ENCODE results near the gene COL12A1.

The COL12A1 gene

DNA sequence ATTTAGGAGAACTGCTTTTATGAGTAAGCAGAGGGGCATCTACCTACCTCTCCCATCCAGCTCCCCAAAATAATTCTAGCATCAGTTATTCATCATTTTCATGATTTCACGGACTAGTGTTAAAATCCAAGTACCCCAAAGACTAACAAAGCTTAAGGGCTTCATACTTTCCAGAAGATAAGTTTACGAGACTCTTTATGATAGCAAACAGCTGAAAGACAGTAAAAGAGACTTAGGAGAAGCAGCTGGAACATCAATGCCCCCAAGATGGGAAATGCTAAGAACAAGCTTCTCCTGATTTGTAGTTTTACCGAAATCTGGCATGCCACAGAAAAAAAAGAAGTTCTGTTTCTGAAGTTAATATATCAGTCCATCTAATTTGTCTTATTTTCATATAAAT is 70.0 kb downstream of the COL12A1 start:
- DNase-seq = no peak

DNA sequence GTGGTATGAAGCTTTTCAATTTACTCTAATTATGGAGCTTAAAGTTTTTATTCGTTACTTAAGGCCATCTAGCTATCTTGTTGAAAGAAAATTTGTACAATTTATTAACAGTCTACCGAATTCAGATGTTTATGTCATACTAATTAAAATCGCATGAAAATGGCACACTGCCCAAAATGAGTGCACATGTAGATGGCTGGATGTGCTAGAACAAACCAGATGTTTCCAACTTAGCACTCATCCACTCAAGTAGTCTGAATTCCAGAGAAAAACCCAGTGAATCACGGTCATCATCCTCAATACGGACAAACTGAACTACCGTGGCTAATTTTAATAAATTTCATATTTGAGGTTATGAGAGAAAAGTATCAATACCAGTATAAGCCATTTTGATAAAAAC is 70.4 kb downstream of the COL12A1 start:
- no peak for DNase-seq

DNA sequence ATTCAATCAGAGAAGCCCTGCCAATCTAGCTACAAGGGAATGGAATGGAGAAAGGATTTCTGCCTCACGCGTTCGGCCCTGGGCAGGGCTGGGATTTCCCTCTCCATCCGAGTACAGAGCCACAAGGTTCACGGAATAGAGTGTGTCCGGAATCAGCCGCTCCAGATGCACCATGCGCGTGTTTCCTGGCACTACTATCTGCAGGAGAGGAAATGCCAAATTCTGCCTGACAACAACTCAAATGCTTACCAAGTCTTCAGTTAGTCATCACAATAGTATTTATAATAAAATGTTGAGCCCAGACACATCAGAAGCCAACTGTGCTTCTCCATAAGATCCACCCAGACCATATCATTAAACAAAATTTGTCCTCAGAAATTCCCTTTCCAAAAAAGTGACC is 75.1 kb downstream of the COL12A1 start:
- no peak for DNase-seq

DNA sequence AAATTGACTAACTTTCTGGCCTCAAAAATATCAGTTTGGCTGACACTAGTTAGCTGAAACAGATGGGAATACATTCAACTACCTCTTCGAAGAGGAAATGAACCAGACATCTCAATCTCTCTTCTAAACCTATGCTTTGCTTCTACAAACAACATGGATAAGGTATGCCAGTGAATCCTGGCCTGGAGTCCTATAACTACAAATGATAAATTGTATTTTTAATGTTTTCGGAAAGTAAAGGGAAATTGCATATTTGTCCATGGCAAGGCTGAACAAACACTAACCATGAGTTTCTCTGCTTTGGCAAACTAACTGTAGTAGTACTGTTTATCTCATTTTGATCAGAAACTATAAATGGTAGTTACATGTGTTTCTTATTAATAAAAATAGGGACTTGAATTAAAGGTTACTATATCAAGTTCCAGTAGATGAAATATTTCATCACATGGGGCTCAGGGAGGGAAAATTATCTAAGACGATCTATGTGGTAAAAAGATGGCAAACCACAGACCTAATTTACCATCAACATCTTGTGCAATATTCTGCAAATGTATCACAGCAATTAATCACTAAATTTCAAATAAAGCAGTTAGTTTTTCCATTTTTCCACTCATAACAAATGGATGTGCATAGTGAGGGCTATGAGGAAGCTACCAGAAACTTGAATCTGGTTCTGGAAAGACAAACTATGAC is 76.8 kb downstream of the COL12A1 start:
- no peak for DNase-seq

DNA sequence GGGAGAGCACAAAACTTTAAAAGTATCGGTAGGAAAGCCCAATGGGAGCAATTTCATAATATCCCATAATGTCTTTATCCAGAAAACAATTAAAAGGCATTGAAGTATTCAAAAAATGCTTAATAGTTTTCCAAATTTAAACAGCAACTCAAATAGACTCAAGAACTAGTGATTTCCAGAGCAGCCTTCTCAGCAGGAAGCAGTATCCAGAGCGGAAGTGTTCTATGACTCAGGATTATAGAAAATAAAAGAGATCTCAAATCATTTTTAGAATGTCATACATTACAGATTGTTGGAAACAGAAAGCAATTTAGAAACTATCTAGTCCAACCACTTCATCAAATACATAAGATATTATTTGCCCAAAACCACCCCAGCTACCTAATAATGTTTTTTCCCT is 79.3 kb downstream of the COL12A1 start:
- DNase-seq = no peak

DNA sequence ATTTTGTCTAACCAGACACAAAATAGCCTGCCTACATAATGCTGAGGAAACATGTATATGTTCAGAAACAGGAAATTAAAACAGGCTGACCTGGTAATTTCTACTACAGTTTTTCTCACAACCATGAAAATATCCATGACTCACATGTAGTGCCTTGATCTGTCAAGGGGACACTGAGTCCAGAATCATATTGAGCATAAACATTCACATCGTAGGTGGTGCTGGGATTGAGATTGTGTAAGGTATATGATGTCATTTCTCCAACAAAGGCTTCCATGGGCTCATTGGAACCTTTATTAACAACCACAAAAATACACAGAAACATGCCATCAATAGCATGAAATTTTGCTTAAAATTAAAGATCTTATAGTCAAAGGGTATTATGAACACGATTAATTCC is 80.9 kb downstream of the COL12A1 start:
- DNase-seq = no peak

DNA sequence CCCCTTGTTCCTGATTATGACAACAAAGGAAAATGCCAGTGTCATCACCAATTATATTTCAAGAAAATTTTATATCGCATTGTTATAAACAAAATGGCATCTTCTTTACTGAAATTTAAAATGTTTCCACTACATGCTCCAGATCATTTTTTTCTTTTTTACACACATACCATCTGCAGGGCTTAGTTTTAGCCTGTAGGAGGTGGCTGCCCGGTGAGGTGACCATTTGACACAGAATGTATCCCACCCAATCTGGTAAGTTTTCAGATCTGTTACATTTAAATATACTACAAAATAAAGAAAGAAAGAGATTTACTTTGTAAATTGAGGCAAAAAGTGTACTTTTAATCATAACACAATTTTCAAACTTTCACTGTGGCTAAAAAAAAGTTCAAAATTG is 81.8 kb downstream of the COL12A1 start:
- no peak for DNase-seq

DNA sequence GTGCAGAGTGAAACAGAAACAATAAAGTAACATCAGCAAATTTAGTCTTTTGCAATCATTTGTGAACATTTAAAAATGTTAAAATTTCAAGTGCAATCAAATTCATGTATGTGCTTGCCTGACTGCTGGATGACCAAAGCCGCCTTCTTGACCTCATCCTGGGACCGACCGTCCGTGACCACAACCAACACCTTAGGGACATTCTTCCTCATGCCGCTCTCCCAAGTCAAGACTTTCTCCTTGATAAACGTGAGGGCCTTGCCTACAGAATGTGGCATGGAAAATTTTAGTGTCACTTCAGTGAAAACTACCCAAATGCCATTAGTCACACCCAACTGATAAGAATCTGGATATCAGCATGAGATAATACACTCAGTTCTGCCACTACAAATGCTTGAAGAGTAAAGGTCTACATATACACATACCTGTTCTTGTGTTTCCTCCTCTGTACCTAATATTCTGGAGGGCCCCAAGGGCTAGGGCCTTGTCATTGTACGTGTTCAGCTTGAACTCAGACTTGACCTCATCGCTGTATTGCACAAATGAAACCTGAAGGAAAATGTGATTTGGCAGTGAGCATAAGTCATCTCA is 86.8 kb downstream of the COL12A1 start:
- no peak for DNase-seq

DNA sequence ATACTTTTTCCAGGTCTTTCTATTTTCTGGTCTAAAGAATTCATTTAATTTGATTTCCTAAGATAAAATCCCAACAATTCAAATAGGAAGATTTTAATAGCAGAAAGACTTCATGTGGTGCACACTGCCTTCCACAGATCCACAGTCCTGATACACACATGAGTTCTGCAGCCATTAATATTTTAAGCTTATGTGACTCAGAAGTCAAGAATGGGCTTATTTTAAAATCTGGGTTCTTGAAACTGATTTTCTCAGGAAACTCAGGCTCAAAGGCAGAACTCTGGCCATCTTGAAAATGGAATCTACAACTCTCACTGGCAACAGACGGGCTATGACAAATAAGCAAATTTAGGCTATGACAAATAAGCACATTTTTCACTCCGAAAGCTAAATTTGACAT is 88.2 kb downstream of the COL12A1 start:
- no peak for DNase-seq

DNA sequence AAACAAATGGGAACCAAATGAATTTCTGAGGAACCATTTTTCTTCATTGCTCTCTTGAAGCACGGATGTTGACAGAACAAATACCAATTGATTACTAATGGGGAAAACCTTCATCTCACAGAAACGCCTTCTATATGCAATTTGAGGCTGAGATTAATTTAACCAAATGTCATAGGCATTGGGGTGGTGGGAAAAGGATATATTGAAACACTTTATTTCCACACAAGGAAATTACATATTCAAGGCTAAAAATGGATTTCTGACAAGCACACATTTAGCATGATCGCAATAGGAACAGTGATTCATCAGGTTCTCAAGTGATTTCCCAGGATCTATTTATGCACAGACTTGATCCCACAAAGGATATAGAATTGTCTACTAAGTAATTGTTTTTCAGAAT is 88.9 kb downstream of the COL12A1 start:
- DNase-seq = no peak

DNA sequence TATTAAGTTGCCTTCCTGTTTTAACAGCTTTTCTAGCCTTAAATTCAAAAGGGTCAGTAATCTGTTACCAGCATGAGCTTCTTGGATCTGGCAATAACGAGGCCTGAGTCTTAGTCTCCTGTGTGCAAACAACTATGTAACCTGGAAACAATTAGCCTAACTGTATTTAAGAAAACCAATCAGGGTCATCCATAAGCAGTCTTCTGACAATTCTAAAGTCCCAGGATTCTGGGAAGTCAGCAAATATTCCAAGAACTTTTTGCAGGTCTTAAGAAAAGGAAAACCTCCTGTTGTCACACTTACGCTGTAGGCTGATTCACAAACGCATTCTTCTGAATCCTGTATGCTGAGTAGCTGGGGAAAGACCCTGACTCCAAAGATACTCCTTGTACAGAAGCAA is 90.4 kb downstream of the COL12A1 start:
- no peak for DNase-seq

DNA sequence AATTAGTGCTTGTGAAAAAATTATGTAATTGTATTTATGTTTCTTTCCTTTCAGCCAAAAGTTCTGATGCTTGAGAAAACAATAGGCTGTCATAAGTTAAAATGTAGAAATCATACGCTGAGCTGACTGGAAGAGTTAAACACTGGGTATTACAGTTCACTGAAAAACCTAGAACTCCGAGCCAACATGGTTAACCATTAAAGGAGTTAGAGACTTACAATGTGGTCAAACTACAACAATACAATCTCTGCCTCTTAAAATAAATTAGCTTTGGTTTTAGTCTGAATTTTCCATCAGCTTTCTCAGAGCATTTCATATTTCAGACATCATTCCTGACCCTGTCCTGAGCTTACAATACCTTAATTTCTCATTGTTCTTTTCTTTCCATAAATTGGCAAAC is 91.0 kb downstream of the COL12A1 start:
- DNase-seq = no peak

DNA sequence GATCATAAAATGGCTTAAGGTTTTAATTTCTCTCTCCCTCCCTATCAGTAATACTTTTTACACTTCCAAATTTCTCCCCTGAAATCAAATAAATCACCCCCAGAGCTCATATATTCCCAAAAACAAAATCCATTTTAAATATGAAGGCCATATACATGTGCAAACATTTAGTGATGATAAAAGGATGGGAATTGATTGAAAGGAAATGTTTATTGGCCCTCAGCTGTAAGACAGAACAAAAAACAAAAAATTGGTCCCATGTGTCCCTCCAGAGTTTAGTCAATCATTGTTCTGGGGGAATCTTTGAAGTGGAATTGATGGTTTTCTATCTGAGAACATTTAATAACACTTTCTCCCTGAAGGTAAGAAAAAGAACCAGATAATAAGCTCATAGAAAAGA is 91.7 kb downstream of the COL12A1 start:
- DNase-seq = no peak

DNA sequence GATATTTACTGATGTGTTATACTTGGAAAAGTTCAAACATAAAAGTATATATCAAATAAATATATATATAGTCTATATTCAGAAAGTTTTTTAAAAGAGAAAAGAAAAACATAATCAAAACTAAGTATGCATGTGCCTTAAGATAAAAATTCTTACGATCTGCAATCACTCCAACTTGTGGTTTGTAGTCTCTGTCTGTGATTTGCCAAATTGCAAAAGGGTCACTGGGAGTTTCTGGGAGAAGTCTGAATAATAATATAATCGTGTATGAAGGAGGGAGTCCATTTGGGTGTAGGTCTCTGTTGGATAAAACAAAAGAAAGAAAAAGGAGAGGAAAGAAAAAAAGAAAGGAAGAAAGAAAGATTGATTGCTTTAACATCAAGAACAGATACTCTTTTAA is 92.4 kb downstream of the COL12A1 start:
- no peak for DNase-seq

DNA sequence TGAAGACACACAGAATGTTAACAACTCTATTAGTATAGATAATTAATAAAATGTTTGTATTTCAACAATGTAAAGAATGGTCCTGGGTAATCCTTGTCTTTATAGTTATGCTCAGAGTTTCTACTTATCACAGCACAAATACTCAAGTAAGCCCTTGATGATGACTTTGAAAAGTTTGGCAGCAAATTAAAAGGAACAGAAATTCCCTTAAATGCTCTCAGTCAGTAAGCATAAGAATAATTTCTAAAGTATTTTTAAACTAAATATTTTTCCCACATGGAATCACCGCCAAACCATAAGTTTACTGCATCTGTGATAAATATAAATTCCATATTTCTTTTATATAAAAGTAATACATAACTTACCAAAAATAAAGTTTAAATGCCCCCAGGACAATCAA is 96.1 kb downstream of the COL12A1 start:
- DNase-seq = no peak

DNA sequence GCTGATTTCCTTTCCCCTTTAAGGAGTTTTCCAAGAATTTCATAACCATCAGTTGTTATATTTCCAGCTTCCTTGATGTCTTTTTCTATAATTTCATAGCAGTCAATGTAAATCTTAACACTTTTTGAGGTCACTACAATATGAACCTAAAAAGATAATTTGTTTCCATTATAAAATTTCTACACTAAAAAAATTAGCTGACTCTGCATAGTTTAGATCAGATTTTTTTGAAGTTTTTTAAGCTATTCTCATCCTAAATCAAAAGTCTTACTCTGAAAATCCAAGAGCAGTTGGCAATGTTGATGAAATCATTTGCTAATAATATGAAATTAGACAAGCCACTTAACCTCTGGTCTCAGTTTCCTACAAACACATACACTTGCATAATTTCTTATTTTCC is 96.8 kb downstream of the COL12A1 start:
- DNase-seq = no peak

DNA sequence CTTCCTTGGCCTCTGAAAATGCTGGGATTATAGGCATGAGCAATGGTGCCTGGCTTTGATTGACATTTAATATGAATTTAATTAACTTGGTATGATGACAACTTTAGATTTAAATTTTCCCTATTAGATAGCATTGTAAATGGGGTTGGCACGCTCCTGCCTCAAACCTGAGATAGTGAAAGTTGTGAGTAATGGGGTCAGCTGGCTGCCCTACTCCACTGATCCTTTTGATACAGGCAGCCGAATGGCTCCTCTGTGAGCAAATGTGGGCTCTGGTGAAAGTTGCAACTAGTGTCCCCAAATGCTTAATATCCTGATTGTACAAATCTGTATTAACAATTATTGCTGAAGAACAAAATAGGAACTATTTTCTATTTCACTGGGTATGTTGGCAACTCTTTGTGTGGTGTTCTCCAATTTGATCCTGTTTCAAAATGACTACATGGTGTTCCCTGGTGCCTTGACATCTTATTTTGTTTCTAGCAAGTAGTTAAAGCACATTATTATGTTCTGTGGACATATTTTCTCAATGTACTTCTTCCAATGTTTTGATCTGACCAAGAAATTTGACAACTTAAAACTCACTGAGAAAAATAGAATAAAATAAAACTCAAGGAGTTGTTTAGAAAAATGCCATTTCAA is 97.4 kb downstream of the COL12A1 start:
- DNase-seq = no peak

DNA sequence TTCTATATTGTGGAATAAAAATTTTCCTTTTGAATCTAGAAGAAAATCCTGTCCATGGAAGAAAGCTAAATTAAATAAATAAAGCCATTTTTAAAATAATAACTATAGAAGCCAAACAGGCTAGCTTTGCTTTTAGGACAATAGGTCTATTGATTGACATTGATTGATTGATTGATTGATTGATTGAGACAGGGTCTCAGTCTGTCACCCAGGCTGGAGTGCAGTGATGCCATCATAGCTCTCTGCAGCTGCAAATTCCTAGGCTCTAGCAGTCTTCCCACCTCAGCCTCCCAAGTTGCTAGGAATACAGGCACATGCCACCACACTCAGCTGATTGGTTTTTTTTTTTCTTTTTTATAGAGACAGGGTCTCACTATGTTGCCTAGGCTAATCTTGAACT is 97.9 kb downstream of the COL12A1 start:
- no peak for DNase-seq

DNA sequence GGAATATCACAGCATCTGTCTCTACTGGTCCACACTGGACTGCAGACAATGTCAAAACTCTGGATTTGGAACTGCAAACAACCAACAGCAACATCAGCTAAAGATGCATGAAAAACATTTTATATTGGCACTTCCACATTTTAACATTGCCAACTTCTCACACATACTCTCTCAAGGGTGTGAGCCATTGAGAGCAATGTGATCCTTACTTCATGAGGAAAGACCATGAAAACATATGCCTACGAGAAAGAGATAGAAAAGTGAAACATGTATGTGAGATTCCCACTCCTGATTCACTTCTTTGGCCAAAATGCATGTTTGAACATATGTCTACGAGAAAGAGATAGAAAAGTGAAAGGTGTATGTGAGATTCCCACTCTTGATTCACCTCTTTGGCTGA is 99.4 kb downstream of the COL12A1 start:
- DNase-seq = no peak

DNA sequence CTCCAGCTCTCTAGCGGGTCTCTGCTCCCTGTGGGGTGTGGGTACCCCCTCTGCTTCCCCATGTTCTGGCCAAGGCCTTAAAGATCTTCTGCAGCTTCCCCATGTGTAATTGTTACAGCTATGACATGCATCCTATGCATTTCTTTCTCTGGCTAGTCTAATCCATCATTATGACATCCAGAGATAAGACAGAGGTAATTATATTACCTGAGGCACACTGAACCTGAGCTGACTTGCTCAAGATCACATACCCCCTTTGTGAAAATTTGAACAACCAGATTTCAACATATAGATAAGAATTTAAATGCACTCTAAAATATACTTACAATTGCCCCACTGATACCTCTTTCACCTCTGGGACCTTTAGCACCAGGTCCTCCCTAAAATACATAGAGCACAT is 102.4 kb downstream of the COL12A1 start:
- DNase-seq = no peak

DNA sequence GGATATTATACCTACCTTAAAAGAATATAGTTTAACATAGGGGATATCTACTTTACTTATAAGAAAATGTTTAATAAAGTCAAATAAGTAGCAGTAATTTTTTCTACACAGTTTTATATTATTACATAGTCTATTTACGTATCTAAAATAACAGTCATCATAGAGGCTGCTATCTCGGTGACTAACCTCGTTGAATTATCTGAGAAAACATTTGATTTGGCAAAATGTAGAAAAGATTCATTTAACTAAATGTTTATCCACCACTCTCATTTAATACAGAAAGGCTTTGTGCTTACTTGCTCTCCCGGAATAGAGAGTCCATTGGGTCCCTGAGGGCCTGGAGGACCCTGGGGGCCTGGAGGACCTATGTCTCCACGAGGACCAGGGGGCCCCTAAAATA is 103.6 kb downstream of the COL12A1 start:
- no peak for DNase-seq

DNA sequence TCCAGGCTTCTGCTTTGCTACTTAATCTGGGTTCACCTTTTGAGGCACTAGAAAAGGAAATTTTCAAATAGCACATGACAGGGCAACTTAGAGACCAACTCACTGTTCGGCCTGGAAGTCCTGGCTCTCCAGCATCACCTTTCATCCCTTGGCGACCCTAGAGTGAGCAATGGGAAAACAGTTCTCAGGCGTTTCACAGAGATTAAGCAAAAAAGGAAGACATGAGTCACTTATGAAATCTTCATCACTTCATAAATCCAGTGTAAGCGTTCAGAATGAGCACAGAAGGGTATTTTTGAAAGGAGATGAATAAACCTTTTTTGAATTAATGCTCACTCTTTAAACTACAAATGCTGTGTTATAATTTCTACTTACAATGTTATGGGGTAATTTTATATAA is 104.0 kb downstream of the COL12A1 start:
- DNase-seq = no peak

DNA sequence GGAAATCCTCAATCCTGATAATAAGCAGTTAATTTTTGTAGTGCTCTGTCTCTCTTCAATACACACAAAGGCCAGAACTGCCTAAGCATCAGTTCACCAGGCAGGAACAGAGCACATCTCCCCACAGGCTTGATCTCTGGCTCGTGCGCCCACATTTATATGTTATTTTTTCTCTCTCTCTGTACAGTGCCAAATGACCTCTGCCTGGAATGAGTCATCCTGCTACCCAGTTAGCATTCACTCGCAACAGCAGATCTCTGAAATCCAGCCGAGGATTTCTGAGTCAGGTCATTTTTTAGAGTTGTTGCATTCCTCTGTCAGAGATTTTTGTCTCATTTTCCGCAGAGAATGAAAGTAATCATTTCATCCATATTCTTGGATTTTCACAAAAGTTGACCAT is 107.1 kb downstream of the COL12A1 start:
- no peak for DNase-seq

DNA sequence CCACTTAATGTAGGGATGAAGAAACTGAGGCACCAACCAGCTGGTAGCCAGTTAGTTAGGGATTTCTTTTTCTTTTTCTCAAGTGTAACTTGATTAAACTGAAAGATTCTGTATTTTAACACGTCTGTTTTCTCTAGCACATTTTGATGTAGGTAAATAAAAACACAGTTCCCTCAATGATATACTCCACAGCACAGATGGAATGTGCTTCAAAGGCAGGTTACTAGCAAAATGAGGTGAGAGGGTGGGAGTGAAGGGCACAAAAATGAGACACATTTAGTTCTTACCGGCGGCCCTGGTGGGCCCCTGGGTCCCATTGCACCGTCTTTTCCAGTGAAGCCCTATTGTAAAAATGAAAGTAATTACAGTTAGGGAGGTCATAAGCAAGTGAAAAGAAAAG is 108.9 kb downstream of the COL12A1 start:
- no peak for DNase-seq

Data from activated CD8-positive, alpha-beta memory T cell treated with anti-CD3 and anti-CD28 coated beads for 24 hours (primary cell).